ENCODE measurements around the gene GLRA3. TPM values are rescaled to one million over a fixed set of nuclear protein-coding genes. Genes with fewer than 3 reads are reported as not detected.

The GLRA3 gene
- total and polyA plus RNA-seq, 8 donors, result 0.04 to 0.49 (median 0.12) TPM

- 49 to 54% methylated on average over 5 of the region's 5 CpGs for WGBS, 2 donors
- ATAC-seq, result no peak
- TF ChIP-seq CTCF (IDR thresholded peaks at IDR 0.05), result no peak
- Histone ChIP-seq H3K27ac (no peak overlapping the region), H3K4me3 (no peak overlapping the region), H3K4me1 (no peaks in the 10 kb centered on the region), H3K9me3 (no peaks in the 10 kb centered on the region), H3K27me3 (no peaks in the 10 kb centered on the region), H3K36me3 (no peaks in the 10 kb centered on the region)
- no peak for DNase-seq
- no peak for FAIRE-seq
- intact Hi-C loops (cut with DNase I), result no loop called here
Measured at GRCh38 chr4:174591243-174592021, 237.6 kb downstream of the GLRA3 start.

- no peaks in the 10 kb centered on the region for H3K36me3 ChIP-seq
- no peaks in the 10 kb centered on the region for H3K4me1 ChIP-seq
- no peaks in the 10 kb centered on the region for H3K9me3 ChIP-seq
- no peak for TF ChIP-seq CTCF (IDR thresholded peaks at IDR 0.05)
- DNase-seq, result no peak
- no peaks in the 10 kb centered on the region for H3K27me3 ChIP-seq
- intact Hi-C loops (cut with DNase I), result no loop called here
- 77 to 94% methylated on average over 1 of the region's 1 CpG for WGBS, 2 donors
- no peak for FAIRE-seq
- no peak overlapping the region for H3K27ac ChIP-seq
- no peak overlapping the region for H3K4me3 ChIP-seq
- no peak for ATAC-seq
Measured at GRCh38 chr4:174590336-174590735, 238.7 kb downstream of the GLRA3 start.

Other genes with a start within 250 kb of the GLRA3 start
- not detected for gene ADAM29, start 89.1 kb upstream of the GLRA3 start, total RNA-seq
- not detected for gene ADAM29, start 89.1 kb upstream of the GLRA3 start, polyA plus RNA-seq